CD4-positive, alpha-beta T cell treated with Interleukin-15 for 4 hours (primary cell): Measurements from ENCODE around the gene S100A5.
A peak's percentile ranks its signal among the peaks of the same experiment; 100 is the strongest.

Experiments used
- DNase-seq: peaks from one replicate; pipeline ENCODE4 v3.0.0-alpha.2; 2020; ENCODE audit warnings: low spot score

S100A5 gene

GRCh38 chr1:153507926-153508583, 32.7 kb downstream of the S100A5 start:
- DNase-seq: no peak

GRCh38 chr1:153506831-153507413, 33.8 kb downstream of the S100A5 start:
- DNase-seq: no peak

- no peak for DNase-seq
Measured at GRCh38 chr1:153506386-153506785, 34.3 kb downstream of the S100A5 start.

- no peak for DNase-seq
Measured at GRCh38 chr1:153505576-153505975, 35.2 kb downstream of the S100A5 start.

GRCh38 chr1:153503766-153504165, 37.0 kb downstream of the S100A5 start:
- DNase-seq: no peak

GRCh38 chr1:153498746-153499145, 42.0 kb downstream of the S100A5 start:
- DNase-seq: no peak

GRCh38 chr1:153495536-153495935, 45.2 kb downstream of the S100A5 start:
- no peak for DNase-seq

GRCh38 chr1:153494976-153495535, 45.7 kb downstream of the S100A5 start:
- peak; percentile 63 for DNase-seq

- DNase-seq: no peak
Measured at GRCh38 chr1:153493343-153493960, 47.3 kb downstream of the S100A5 start.

- peak; percentile 38 for DNase-seq
Measured at GRCh38 chr1:153490272-153491051, 50.3 kb downstream of the S100A5 start.

GRCh38 chr1:153488731-153489130, 52.0 kb downstream of the S100A5 start:
- no peak for DNase-seq

- DNase-seq: no peak
Measured at GRCh38 chr1:153487707-153488106, 53.0 kb downstream of the S100A5 start.
